OCI-LY1 (cell line): Measurements from ENCODE around the gene SHROOM3.

ENCODE experiments used
- H2AFZ ChIP-seq: fragments of 200-600 bp; sonication (generic), shearing (Covaris generic); 2 replicates; pipeline ENCODE4 v1.6.0; 2014; ENCODE audit warnings: antibody characterized with exemption, mild to moderate bottlenecking, low read length
- H3F3A ChIP-seq: fragments of 200-600 bp; sonication (generic), shearing (Covaris generic); 2 replicates; pipeline ENCODE4 v1.6.0; 2014; ENCODE audit warnings: mild to moderate bottlenecking, antibody characterized with exemption, low read length, moderate library complexity; ENCODE audit not compliant: insufficient read depth
- H3K27ac ChIP-seq: fragments of 200-600 bp; sonication (generic); 2 replicates; pipeline ENCODE4 v1.5.1; 2014; ENCODE audit warnings: low read length, mixed run types, mild to moderate bottlenecking, low read depth; ENCODE audit not compliant: poor library complexity, severe bottlenecking
- H3K27me3 ChIP-seq: fragments of 200-600 bp; sonication (generic); 2 replicates; pipeline ENCODE4 v1.6.0; 2014; ENCODE audit warnings: antibody characterized with exemption, mild to moderate bottlenecking, low read length, moderate library complexity; ENCODE audit not compliant: insufficient read depth
- H3K36me3 ChIP-seq: fragments of 200-600 bp; sonication (generic); 2 replicates; pipeline ENCODE4 v1.6.1; 2014; ENCODE audit warnings: mild to moderate bottlenecking, antibody characterized with exemption, low read length, moderate library complexity, mixed read lengths; ENCODE audit not compliant: insufficient read depth
- H3K4me1 ChIP-seq: fragments of 200-600 bp; sonication (generic); 2 replicates; pipeline ENCODE4 v1.5.1; 2014; ENCODE audit warnings: mild to moderate bottlenecking, low read length, moderate library complexity; ENCODE audit not compliant: insufficient read depth, severe bottlenecking
- H3K4me2 ChIP-seq: fragments of 200-600 bp; sonication (generic), shearing (Covaris generic); 2 replicates; pipeline ENCODE4 v1.6.1; 2014; ENCODE audit warnings: low read length
- H3K4me3 ChIP-seq: fragments of 200-600 bp; sonication (generic); 2 replicates; pipeline ENCODE4 v1.5.1; 2014; ENCODE audit warnings: low read length, low read depth, mild to moderate bottlenecking, mixed read lengths; ENCODE audit not compliant: poor library complexity, severe bottlenecking
- H3K79me2 ChIP-seq: fragments of 200-600 bp; shearing (Covaris generic); 2 replicates; pipeline ENCODE4 v1.6.1; 2016; ENCODE audit warnings: mixed run types, low read length, mixed read lengths; ENCODE audit not compliant: insufficient read depth
- H3K9ac ChIP-seq: fragments of 200-600 bp; sonication (generic), shearing (Covaris generic); 2 replicates; pipeline ENCODE4 v1.6.1; 2014; ENCODE audit warnings: mild to moderate bottlenecking, low read length, mixed read lengths
- H3K9me2 ChIP-seq: fragments of 200-600 bp; sonication (generic), shearing (Covaris generic); 2 replicates; pipeline ENCODE4 v1.6.1; 2014; ENCODE audit warnings: low read depth, mild to moderate bottlenecking, low read length, mixed read lengths
- H3K9me3 ChIP-seq: fragments of 200-600 bp; shearing (Covaris generic); 2 replicates; pipeline ENCODE4 v1.6.1; 2014; ENCODE audit warnings: low read length, mixed read lengths
- H4K20me1 ChIP-seq: fragments of 200-600 bp; sonication (generic), shearing (Covaris generic); 2 replicates; pipeline ENCODE4 v1.6.0; 2016; ENCODE audit warnings: mild to moderate bottlenecking, low read length; ENCODE audit not compliant: insufficient read depth
- EZH2 ChIP-seq: fragments of 200-600 bp; sonication (generic), shearing (Covaris generic); IDR thresholded peaks from 2 replicates; pipeline ENCODE4 v1.8.0; 2017; ENCODE audit warnings: borderline replicate concordance, mixed run types, mild to moderate bottlenecking, antibody characterized with exemption, low read length, moderate library complexity, mixed read lengths
- TF ChIP-seq, protein P1 (sequence below): fragments of 200-600 bp; sonication (generic), shearing (Covaris generic); IDR thresholded peaks from 2 replicates; pipeline ENCODE4 v1.5.1; 2017; ENCODE audit warnings: mild to moderate bottlenecking, antibody characterized with exemption, low read length, moderate library complexity, mixed read lengths

Gene SHROOM3

DNA sequence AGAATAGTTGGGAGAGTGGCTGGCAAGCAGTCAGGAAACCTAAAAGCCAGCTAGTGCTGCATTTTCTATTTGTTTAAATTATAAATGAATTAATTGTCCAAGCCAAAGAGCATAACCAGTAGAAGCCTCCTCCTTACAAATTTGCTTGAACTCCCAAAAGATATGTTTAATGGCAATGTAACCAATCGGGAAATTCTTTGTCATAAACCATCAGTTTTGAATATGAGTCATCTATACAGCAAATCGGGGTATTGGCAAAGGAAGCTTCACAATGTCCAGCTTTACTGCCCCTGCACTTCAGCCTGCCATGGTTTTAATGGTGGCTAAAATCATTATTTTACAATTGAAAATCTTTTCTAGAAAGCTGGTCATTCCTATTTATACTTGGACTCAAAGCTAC, 216.6 kb downstream of the SHROOM3 start:
- Histone ChIP-seq H3K4me2 (no peak overlapping the region), H3K4me1 (no peaks in the 10 kb centered on the region), H3K9ac (no peak overlapping the region), H3F3A (no peaks in the 10 kb centered on the region), H2AFZ (no peak overlapping the region), H3K79me2 (no peaks in the 10 kb centered on the region), H4K20me1 (no peaks in the 10 kb centered on the region), H3K36me3 (no peaks in the 10 kb centered on the region), H3K9me3 (no peaks in the 10 kb centered on the region), H3K4me3 (no peak overlapping the region), H3K27me3 (no peaks in the 10 kb centered on the region), H3K9me2 (no peaks in the 10 kb centered on the region), H3K27ac (no peak overlapping the region)
- no peak for TF ChIP-seq EZH2
- TF ChIP-seq, protein P1, sequence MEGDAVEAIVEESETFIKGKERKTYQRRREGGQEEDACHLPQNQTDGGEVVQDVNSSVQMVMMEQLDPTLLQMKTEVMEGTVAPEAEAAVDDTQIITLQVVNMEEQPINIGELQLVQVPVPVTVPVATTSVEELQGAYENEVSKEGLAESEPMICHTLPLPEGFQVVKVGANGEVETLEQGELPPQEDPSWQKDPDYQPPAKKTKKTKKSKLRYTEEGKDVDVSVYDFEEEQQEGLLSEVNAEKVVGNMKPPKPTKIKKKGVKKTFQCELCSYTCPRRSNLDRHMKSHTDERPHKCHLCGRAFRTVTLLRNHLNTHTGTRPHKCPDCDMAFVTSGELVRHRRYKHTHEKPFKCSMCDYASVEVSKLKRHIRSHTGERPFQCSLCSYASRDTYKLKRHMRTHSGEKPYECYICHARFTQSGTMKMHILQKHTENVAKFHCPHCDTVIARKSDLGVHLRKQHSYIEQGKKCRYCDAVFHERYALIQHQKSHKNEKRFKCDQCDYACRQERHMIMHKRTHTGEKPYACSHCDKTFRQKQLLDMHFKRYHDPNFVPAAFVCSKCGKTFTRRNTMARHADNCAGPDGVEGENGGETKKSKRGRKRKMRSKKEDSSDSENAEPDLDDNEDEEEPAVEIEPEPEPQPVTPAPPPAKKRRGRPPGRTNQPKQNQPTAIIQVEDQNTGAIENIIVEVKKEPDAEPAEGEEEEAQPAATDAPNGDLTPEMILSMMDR: no peak

- no peaks in the 10 kb centered on the region for H3F3A ChIP-seq
- no peak overlapping the region for H3K4me3 ChIP-seq
- no peaks in the 10 kb centered on the region for H3K9me2 ChIP-seq
- no peak overlapping the region for H2AFZ ChIP-seq
- TF ChIP-seq EZH2: no peak
- TF ChIP-seq, protein P1: no peak
- no peaks in the 10 kb centered on the region for H3K79me2 ChIP-seq
- H4K20me1 ChIP-seq: no peaks in the 10 kb centered on the region
- H3K9me3 ChIP-seq: no peaks in the 10 kb centered on the region
- H3K9ac ChIP-seq: no peak overlapping the region
- no peaks in the 10 kb centered on the region for H3K27me3 ChIP-seq
- H3K27ac ChIP-seq: no peak overlapping the region
- H3K4me2 ChIP-seq: no peak overlapping the region
- no peaks in the 10 kb centered on the region for H3K4me1 ChIP-seq
- no peaks in the 10 kb centered on the region for H3K36me3 ChIP-seq
Measured at GRCh38 chr4:76652389-76652788, 217.4 kb downstream of the SHROOM3 start.

DNA sequence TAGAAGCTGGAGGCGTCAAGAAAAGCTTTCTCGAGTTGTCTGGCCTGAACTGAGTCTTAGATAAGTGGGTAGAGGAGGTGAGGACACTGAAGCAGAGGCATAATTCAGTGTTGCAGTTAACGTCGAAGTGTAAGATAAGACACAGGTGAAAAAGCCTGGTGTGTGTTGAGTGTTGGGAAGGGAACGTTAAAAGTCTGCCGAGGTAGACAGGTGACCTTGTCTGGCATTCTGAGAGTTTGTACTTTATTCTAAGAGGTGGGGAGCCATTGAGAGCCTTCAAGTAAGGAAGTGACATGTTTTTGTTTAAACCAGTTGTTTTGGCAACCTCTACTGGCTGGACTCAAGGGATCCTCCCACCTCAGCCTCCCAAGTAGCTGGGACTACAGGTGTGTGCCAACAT, 219.1 kb downstream of the SHROOM3 start:
- no peak overlapping the region for H3K9ac ChIP-seq
- no peaks in the 10 kb centered on the region for H3F3A ChIP-seq
- no peaks in the 10 kb centered on the region for H3K79me2 ChIP-seq
- H3K4me3 ChIP-seq: no peak overlapping the region
- no peaks in the 10 kb centered on the region for H3K36me3 ChIP-seq
- H3K4me1 ChIP-seq: no peaks in the 10 kb centered on the region
- H3K27me3 ChIP-seq: no peaks in the 10 kb centered on the region
- no peak for TF ChIP-seq EZH2
- TF ChIP-seq, protein P1: no peak
- H3K9me2 ChIP-seq: no peaks in the 10 kb centered on the region
- no peaks in the 10 kb centered on the region for H4K20me1 ChIP-seq
- H3K9me3 ChIP-seq: no peaks in the 10 kb centered on the region
- no peak overlapping the region for H3K4me2 ChIP-seq
- no peak overlapping the region for H2AFZ ChIP-seq
- no peak overlapping the region for H3K27ac ChIP-seq
